Lung microvascular endothelial cell (primary cell): Measurements from ENCODE around the gene FGFBP3. TPM values are rescaled to one million over a fixed set of nuclear protein-coding genes. Genes with fewer than 3 reads are reported as not detected.

Experiments used
- DNase-seq, 2 donors: peaks; one replicate each; pipeline versions ENCODE4 v3.0.0 to v3.0.0-alpha.2; 2010; ENCODE audit warnings: low read depth in 2 of 2
- total RNA-seq: library from RNA; depleted of rRNA; stranded (reverse); fragments of >200 nt; gene quantifications from 2 replicates; pipeline ENCODE4 v1.2.1, GENCODE V29; 2014

The FGFBP3 gene
- total RNA-seq, 1 donor from 2014 or later = 0.40 TPM

GRCh38 chr10:91856637-91857036, 52.6 kb downstream of the FGFBP3 start:
- peak; percentile 27 to 52 for DNase-seq

Other genes starting within 250 kb of the FGFBP3 start
- gene TNKS2, start 111.1 kb downstream of the FGFBP3 start, total RNA-seq = 37.5 and 43.5 TPM in 2 replicates
- 19.4 and 28.2 TPM in 2 replicates for gene BTAF1, start 14.3 kb upstream of the FGFBP3 start, total RNA-seq